Fibroblast of villous mesenchyme (primary cell): Measurements from ENCODE around the gene RAG1. TPM values are rescaled to one million over a fixed set of nuclear protein-coding genes. Genes with fewer than 3 reads are reported as not detected.

Source experiments
- DNase-seq: peaks from one replicate; pipeline ENCODE4 v3.0.0-alpha.2; 2010; ENCODE audit warnings: low read depth
- H3K4me3 ChIP-seq: 2 replicates; pipeline ENCODE4 v1.5.1; 2011; ENCODE audit warnings: low read depth, mild to moderate bottlenecking, low read length
- CTCF ChIP-seq: IDR thresholded peaks from 2 replicates; pipeline ENCODE4 v1.5.1; 2012; ENCODE audit warnings: low read depth, mild to moderate bottlenecking, low read length; ENCODE audit not compliant: insufficient read depth
- total RNA-seq: library from RNA; depleted of rRNA; stranded (reverse); fragments of >200 nt; gene quantifications from 2 replicates; pipeline ENCODE4 v1.2.3, GENCODE V29; 2012

The RAG1 gene
- total RNA-seq, 1 donor, result 0.86 TPM

DNA sequence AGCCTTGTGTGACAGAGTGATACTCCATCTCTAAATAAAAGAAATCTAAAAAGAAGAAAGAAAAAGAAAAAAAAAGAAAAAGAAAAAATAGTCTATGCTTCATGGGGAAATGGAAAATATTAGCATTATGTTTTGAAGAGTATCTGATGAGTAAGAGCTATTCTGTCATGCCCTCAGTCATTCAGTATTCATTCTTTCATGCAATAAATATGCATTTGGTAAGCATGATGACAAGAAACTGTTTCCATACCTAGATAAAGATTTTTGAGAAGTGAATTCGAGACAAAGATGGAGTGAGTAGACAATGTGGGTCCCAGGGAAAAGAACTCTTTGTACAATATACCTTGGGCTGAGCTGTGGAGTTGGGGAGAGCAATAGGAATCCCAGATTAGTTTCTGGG lies 20.3 kb downstream of the RAG1 start:
- DNase-seq, result no peak
- no peak overlapping the region for H3K4me3 ChIP-seq
- no peak for TF ChIP-seq CTCF

GRCh38 chr11:36590513-36590912 lies 22.7 kb downstream of the RAG1 start:
- H3K4me3 ChIP-seq, result no peak overlapping the region
- no peak for TF ChIP-seq CTCF
- no peak for DNase-seq

- no peak overlapping the region for H3K4me3 ChIP-seq
- no peak for TF ChIP-seq CTCF
- no peak for DNase-seq
These were observed 23.6 kb downstream of the RAG1 start for GRCh38 chr11:36591433-36591832.

DNA sequence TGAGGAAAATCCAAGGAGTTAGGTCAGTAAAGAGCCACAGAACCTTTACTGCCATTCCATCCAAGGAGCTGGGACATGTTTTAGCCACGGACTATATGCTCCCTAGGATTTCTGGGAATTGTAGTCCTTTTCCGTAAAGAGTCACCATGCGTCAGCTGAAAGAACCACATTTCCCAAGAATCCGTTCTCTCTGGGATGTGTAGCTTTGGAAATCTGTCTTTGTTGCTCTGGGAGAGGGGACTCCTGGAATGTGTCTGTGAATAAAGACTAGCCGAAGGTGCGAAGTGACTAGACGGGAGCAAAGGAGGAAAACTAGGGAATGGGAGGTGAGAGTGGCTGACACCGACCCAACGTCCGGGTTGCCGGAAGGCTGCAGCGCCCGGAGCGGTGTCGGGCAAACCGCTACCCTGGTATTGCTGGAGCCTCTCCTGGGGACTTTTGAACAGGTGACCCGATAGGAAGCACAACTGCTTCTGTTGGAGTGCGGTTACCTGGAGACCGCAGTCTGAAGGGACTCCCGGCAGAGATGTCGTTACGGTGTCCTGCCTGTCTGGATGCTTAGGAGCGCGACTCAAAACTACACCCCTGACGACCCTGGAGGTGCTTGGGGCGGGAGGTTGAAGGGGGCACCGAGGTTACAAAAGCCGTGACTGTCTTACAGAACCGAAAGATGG lies 26.6 kb downstream of the RAG1 start, which contains the start of gene IFTAP:
Gene IFTAP, plus strand, starts transcription at position 187 of the 674 bp plus-strand sequence. CDS start 15,602 bp downstream, outside the sequence.
- H3K4me3 ChIP-seq, result peak within 1 kb of the TSS; percentile 76
- DNase-seq, result peak; percentile 88
- TF ChIP-seq CTCF, result no peak

DNA sequence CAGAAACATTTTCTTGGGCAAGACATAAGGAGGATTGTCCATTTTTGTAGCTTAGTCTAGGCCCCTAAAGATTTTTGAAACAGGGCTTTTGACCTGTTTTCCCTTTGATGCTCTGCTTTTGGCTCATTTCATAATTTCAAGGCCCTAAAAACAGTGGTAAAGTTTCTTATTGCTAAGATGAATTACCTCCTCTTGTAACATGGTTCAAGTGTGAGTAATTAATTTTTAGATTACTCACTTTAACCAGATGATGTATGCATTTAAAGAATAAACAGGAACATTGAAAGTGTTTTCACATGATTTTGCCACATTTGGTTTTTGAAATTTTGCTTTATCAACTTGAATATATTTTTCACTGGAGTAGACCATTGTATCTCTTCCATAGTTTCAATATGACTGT lies 29.1 kb downstream of the RAG1 start:
- no peak for TF ChIP-seq CTCF
- no peak for DNase-seq
- H3K4me3 ChIP-seq, result no peak overlapping the region

GRCh38 chr11:36598051-36598450 lies 30.2 kb downstream of the RAG1 start, which contains the start of gene RAG2:
Gene RAG2 (minus strand): TSS chr11:36598236. CDS start chr11:36594168, 4,068 bp downstream.
- DNase-seq, result no peak
- TF ChIP-seq CTCF, result no peak
- no peak within 1 kb of the TSS for H3K4me3 ChIP-seq

GRCh38 chr11:36600180-36600579 lies 32.4 kb downstream of the RAG1 start:
- no peak for DNase-seq
- H3K4me3 ChIP-seq, result no peak overlapping the region
- no peak for TF ChIP-seq CTCF
